Breast epithelium (tissue), 3 donors: ENCODE measurements around the gene FSTL5.

Source experiments
- POLR2A ChIP-seq: fragments of 450-650 bp; IDR thresholded peaks from one replicate; pipeline ENCODE4 v1.6.1; 2016; ENCODE audit warnings: antibody characterized with exemption, mild to moderate bottlenecking, moderate library complexity
- TF ChIP-seq, protein P1 (sequence below), 3 donors: fragments of 450-650 bp; IDR thresholded peaks; one replicate each; pipeline ENCODE4 v1.5.1; 2016 to 2017; ENCODE audit warnings: antibody characterized with exemption in 3 of 3, mild to moderate bottlenecking in 3 of 3, moderate library complexity in 3 of 3

DNA sequence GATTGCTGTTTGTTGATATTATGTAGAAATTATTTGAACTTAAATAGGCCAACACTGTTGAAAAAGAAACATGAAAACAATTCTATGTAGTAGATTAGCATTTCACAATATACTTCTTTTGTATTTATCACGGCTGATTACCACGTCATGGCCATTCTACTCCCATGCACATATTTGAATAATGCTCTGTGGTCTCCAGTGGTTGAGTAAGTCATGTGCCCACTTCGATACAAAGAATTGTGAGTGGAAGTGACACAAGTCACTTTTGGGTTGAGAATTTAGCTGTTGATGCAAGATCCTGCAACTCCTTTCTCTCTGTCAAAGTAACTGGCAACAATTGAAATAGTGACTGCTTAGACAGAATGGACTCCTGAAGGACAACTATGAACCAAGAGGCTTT lies 6.7 kb upstream of the FSTL5 start:
- TF ChIP-seq, protein P1, sequence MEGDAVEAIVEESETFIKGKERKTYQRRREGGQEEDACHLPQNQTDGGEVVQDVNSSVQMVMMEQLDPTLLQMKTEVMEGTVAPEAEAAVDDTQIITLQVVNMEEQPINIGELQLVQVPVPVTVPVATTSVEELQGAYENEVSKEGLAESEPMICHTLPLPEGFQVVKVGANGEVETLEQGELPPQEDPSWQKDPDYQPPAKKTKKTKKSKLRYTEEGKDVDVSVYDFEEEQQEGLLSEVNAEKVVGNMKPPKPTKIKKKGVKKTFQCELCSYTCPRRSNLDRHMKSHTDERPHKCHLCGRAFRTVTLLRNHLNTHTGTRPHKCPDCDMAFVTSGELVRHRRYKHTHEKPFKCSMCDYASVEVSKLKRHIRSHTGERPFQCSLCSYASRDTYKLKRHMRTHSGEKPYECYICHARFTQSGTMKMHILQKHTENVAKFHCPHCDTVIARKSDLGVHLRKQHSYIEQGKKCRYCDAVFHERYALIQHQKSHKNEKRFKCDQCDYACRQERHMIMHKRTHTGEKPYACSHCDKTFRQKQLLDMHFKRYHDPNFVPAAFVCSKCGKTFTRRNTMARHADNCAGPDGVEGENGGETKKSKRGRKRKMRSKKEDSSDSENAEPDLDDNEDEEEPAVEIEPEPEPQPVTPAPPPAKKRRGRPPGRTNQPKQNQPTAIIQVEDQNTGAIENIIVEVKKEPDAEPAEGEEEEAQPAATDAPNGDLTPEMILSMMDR (IDR thresholded peaks at IDR 0.05), result no peak
- TF ChIP-seq POLR2A, result no peak
